ENCODE measurements around the gene GBGT1. TPM values are rescaled to one million over a fixed set of nuclear protein-coding genes. Genes with fewer than 3 reads are reported as not detected.

GBGT1 gene
- total and polyA plus RNA-seq, 4 donors, result 6.1 to 42.9 (median 23.2) TPM

DNA sequence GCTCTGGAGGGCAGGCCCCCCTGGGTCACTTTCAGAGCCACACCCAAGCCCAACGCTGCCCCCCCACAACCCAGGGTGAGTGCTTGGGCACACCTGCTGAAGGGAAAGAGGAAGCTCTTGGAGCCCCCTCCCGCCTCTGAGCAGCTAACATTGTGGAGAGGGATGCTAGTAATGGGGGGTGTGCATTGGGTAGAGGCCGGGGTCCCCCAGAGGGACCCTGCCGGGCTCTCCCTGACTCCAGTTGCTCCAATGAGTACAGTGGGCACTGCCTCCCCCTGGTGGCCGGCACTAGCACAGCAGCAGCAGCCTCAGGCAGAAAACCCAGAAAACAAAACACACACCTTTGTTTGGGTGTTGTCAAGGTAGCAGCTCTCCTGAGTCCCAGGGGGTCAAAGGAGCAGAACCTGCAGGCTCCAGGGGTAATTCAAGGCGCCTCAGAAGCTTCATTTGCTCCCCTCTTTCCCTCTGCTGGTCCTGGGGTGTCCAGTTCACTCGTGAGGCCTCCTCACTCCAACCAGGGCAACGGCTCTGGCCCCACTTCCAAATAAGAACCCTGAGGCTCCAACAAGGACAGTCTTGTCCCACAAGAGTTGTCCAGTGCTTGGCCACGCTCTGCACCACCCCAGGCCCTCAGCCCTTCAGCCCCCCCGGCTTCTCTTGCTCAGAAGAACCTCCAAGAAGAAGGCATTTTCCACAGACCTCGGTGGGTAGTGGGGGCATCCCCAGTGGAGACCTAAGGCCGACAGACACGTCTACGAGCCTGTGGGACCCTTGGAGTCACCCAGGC, 16.1 kb downstream of the GBGT1 start:
- TF ChIP-seq, protein P1, sequence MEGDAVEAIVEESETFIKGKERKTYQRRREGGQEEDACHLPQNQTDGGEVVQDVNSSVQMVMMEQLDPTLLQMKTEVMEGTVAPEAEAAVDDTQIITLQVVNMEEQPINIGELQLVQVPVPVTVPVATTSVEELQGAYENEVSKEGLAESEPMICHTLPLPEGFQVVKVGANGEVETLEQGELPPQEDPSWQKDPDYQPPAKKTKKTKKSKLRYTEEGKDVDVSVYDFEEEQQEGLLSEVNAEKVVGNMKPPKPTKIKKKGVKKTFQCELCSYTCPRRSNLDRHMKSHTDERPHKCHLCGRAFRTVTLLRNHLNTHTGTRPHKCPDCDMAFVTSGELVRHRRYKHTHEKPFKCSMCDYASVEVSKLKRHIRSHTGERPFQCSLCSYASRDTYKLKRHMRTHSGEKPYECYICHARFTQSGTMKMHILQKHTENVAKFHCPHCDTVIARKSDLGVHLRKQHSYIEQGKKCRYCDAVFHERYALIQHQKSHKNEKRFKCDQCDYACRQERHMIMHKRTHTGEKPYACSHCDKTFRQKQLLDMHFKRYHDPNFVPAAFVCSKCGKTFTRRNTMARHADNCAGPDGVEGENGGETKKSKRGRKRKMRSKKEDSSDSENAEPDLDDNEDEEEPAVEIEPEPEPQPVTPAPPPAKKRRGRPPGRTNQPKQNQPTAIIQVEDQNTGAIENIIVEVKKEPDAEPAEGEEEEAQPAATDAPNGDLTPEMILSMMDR (IDR thresholded peaks at IDR 0.05; ENCODE audit: control extremely low read depth, extremely low read depth), result peak; percentile 94
- H3K4me1 ChIP-seq (ENCODE audit: control insufficient read depth in 5 of 5, insufficient read depth in 5 of 5, low read length in 5 of 5), result peaks cover 0 to 27% (median 7%) of the 10 kb centered on the region in 5 donors
- H3K36me3 ChIP-seq (ENCODE audit: control insufficient read depth in 4 of 4, insufficient read depth in 4 of 4, low read length in 4 of 4), result no peaks in the 10 kb centered on the region
- no peak for ATAC-seq (ENCODE audit: insufficient read depth, low FRiP score)
- H3K27me3 ChIP-seq (ENCODE audit: control insufficient read depth in 3 of 3, insufficient read depth in 3 of 3, low read length in 2 of 3), result no peaks in the 10 kb centered on the region
- H3K9me3 ChIP-seq (ENCODE audit: control insufficient read depth in 4 of 4, insufficient read depth in 3 of 4, low read length in 3 of 4), result no peaks in the 10 kb centered on the region
- DNase-seq, result peak; percentile 66 to 74 (median 68)
- no peak overlapping the region for H3K4me3 ChIP-seq
- H3K27ac ChIP-seq (ENCODE audit: low read depth in 1 of 2, low read length in 1 of 2), result peak overlapping the region; percentile 37 to 93
- 23 to 24% methylated on average over 14 of the region's 14 CpGs for WGBS, 2 donors
- peak overlapping the region; percentile 82 to 84 for H3K9ac ChIP-seq (ENCODE audit: insufficient read depth in 1 of 2, low read length in 2 of 2)

DNA sequence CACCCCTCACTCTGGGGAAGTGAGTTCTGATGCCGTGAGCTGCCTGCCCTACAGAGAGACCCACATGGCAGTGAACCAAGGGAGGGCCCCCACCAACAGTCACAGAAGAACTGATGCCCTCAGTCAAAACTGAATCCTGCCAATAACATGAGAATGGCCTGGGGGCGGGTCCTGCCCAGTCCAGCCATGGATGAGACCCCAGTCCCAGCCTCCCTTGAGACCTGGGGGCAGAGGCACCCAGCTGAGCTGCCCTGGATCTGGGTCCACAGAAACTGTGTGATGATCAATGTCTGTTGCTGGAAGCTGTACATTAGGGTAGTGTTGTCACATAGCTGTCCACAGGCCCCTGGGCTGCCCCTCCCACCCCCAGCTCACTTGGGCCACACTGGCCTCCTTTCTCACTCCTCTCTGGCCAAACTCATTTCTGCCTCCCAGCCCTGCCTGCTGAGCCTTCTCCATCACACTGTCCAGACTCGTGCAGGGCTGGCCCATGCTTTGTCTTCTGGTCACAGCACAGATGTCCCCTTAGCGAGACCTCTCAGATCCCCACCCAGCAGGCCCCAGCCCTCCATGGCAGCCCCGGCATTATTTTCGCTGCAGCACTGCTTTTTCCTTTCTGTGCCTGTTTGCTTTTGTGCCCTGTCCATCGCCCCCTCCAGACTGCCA, 16.8 kb downstream of the GBGT1 start:
- no peaks in the 10 kb centered on the region for H3K27me3 ChIP-seq (ENCODE audit: control insufficient read depth in 3 of 3, insufficient read depth in 3 of 3, low read length in 2 of 3)
- WGBS, 2 donors, result 68 to 76% methylated on average over 7 of the region's 7 CpGs
- H3K9me3 ChIP-seq (ENCODE audit: control insufficient read depth in 4 of 4, insufficient read depth in 3 of 4, low read length in 3 of 4), result no peaks in the 10 kb centered on the region
- H3K9ac ChIP-seq (ENCODE audit: insufficient read depth in 1 of 2, low read length in 2 of 2), result no peak overlapping the region
- no peak for DNase-seq
- peaks cover 0 to 29% (median 10%) of the 10 kb centered on the region in 5 donors for H3K4me1 ChIP-seq (ENCODE audit: control insufficient read depth in 5 of 5, insufficient read depth in 5 of 5, low read length in 5 of 5)
- H3K27ac ChIP-seq (ENCODE audit: low read depth in 1 of 2, low read length in 1 of 2), result no peak overlapping the region
- ATAC-seq (ENCODE audit: insufficient read depth, low FRiP score), result no peak
- H3K36me3 ChIP-seq (ENCODE audit: control insufficient read depth in 4 of 4, insufficient read depth in 4 of 4, low read length in 4 of 4), result no peaks in the 10 kb centered on the region
- TF ChIP-seq, protein P1 (IDR thresholded peaks at IDR 0.05; ENCODE audit: control extremely low read depth, extremely low read depth), result no peak
- H3K4me3 ChIP-seq, result no peak overlapping the region

DNA sequence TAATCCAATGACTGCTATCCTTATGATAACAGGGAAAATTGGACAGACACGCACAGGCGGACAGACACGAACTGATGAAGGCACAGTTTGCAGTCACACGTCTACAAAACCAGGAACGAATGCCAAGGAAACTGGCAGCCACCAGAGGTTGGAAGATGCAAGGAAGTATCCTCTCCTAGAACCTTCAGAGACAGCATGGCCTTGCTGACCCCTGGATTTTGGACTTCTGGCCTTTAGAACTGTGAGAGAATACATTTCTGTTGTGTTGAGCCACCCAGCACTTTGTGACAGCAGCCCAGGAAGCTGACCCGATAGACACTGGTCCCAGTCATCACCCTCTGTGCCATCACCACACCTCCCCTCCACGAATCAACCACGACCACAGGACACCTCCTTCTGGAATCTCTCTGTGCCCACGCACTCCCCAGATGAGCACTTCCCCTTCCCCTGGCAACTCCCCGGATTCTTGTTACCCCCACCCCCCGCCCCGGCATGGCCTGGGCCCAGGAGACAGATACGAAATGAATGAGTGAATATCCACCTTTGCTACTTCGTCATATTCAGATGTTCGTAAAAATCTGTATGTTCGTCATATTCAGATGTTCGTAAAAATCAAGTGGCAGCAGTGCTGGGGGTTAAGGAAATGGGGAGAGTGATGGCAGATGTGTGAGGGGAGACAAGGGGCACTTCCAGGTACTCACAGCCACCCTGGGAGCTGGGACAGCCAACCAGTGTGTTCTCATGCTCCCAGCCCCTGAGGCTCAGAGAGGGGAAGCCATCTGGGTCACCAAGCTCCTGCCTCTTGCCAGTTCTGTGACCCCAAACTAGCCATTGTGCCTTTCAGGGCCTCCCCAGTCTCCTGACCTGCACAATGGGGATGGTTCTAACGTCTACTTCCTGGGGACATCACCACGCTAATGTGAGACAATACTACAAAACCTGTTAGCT, 18.5 kb downstream of the GBGT1 start:
- no peaks in the 10 kb centered on the region for H3K27me3 ChIP-seq (ENCODE audit: control insufficient read depth in 3 of 3, insufficient read depth in 3 of 3, low read length in 2 of 3)
- ATAC-seq (ENCODE audit: insufficient read depth, low FRiP score) (no peak), DNase-seq (no peak)
- peak overlapping the region in 1 of 2 donors; percentile 54 for H3K27ac ChIP-seq (ENCODE audit: low read depth in 1 of 2, low read length in 1 of 2)
- peaks cover 0 to 33% (median 10%) of the 10 kb centered on the region in 5 donors for H3K4me1 ChIP-seq (ENCODE audit: control insufficient read depth in 5 of 5, insufficient read depth in 5 of 5, low read length in 5 of 5)
- WGBS, 2 donors, result 73 to 74% methylated on average over 19 of the region's 19 CpGs
- no peaks in the 10 kb centered on the region for H3K9me3 ChIP-seq (ENCODE audit: control insufficient read depth in 4 of 4, insufficient read depth in 3 of 4, low read length in 3 of 4)
- H3K9ac ChIP-seq (ENCODE audit: insufficient read depth in 1 of 2, low read length in 2 of 2), result no peak overlapping the region
- TF ChIP-seq, protein P1 (IDR thresholded peaks at IDR 0.05; ENCODE audit: control extremely low read depth, extremely low read depth), result no peak
- H3K4me3 ChIP-seq, result no peak overlapping the region
- no peaks in the 10 kb centered on the region for H3K36me3 ChIP-seq (ENCODE audit: control insufficient read depth in 4 of 4, insufficient read depth in 4 of 4, low read length in 4 of 4)
